Mesenchymal stem cell (in vitro differentiated cells and primary cell): ENCODE results near the gene PI4KA.

Experiments
- DNase-seq: peaks from one replicate; pipeline ENCODE4 v3.0.0-alpha.2; 2013
- H2AFZ ChIP-seq: one replicate; pipeline ENCODE4 v1.6.1; 2013; ENCODE audit warnings: low read depth, mild to moderate bottlenecking, control low read depth, inconsistent platforms, low read length, moderate library complexity
- H2AK5ac ChIP-seq: 2 replicates; pipeline ENCODE4 v1.6.1; 2013; ENCODE audit warnings: low read length, moderate library complexity, mild to moderate bottlenecking, inconsistent platforms; ENCODE audit not compliant: severe bottlenecking
- H2BK120ac ChIP-seq: one replicate; pipeline ENCODE4 v1.6.1; 2013; ENCODE audit warnings: low read depth, mild to moderate bottlenecking, inconsistent platforms, low read length, moderate library complexity
- H2BK12ac ChIP-seq, 2 experiments: one replicate each; pipeline ENCODE4 v1.6.1; 2013; ENCODE audit warnings: inconsistent platforms in 2 of 2, low read length in 2 of 2, mild to moderate bottlenecking in 2 of 2, moderate library complexity in 2 of 2, control low read depth in 1 of 2
- H2BK15ac ChIP-seq: one replicate; pipeline ENCODE4 v1.6.1; 2013; ENCODE audit warnings: mild to moderate bottlenecking, low read depth, inconsistent platforms; ENCODE audit not compliant: poor library complexity, severe bottlenecking
- H2BK5ac ChIP-seq: 2 replicates; pipeline ENCODE4 v1.6.1; 2013; ENCODE audit warnings: low read depth, mild to moderate bottlenecking, low read length, control low read depth, inconsistent platforms; ENCODE audit not compliant: poor library complexity, severe bottlenecking
- H3K14ac ChIP-seq, 2 experiments: one replicate each; pipeline ENCODE4 v1.6.1; 2013; ENCODE audit warnings: inconsistent platforms in 2 of 2, low read length in 2 of 2, control low read depth in 1 of 2, mild to moderate bottlenecking in 1 of 2, moderate library complexity in 1 of 2
- H3K18ac ChIP-seq, 2 experiments: one replicate each; pipeline ENCODE4 v1.6.1; 2013; ENCODE audit warnings: inconsistent platforms in 2 of 2, low read length in 2 of 2, control low read depth in 1 of 2, low read depth in 1 of 2, mild to moderate bottlenecking in 1 of 2
- H3K23ac ChIP-seq, 2 experiments: one replicate each; pipeline ENCODE4 v1.6.1; 2013; ENCODE audit warnings: inconsistent platforms in 2 of 2, low read length in 2 of 2, mild to moderate bottlenecking in 2 of 2, moderate library complexity in 2 of 2, control low read depth in 1 of 2
- H3K27ac ChIP-seq: 2 replicates; pipeline ENCODE4 v1.5.1; 2013; ENCODE audit warnings: mild to moderate bottlenecking, moderate library complexity, low read length, control low read depth, inconsistent platforms; ENCODE audit not compliant: poor library complexity, severe bottlenecking
- H3K27me3 ChIP-seq, 2 experiments: 2 replicates each; pipeline versions ENCODE4 v1.6.1 to v1.7.0; 2013; ENCODE audit warnings: low read length in 2 of 2, mild to moderate bottlenecking in 2 of 2, moderate library complexity in 2 of 2, control low read depth in 1 of 2, inconsistent platforms in 1 of 2; ENCODE audit not compliant: control insufficient read depth in 1 of 2, insufficient read depth in 1 of 2
- H3K36me3 ChIP-seq, 2 experiments: 2 replicates each; pipeline versions ENCODE4 v1.6.1 to v1.7.0; 2013; ENCODE audit warnings: low read length in 2 of 2, control low read depth in 1 of 2, inconsistent platforms in 1 of 2, low read depth in 1 of 2, mild to moderate bottlenecking in 1 of 2; ENCODE audit not compliant: insufficient read depth in 2 of 2, control insufficient read depth in 1 of 2
- H3K4ac ChIP-seq, 2 experiments: one replicate each; pipeline ENCODE4 v1.6.1; 2013; ENCODE audit warnings: inconsistent platforms in 2 of 2, low read length in 2 of 2, mild to moderate bottlenecking in 2 of 2, moderate library complexity in 2 of 2, control low read depth in 1 of 2, low read depth in 1 of 2
- H3K4me1 ChIP-seq: 2 replicates; pipeline ENCODE4 v1.6.1; 2013; ENCODE audit warnings: low read depth, low read length, control low read depth; ENCODE audit not compliant: control insufficient read depth, insufficient read depth
- H3K4me2 ChIP-seq: 2 replicates; pipeline ENCODE4 v1.6.1; 2013; ENCODE audit warnings: low read length, mild to moderate bottlenecking, inconsistent platforms; ENCODE audit not compliant: poor library complexity, severe bottlenecking
- H3K4me3 ChIP-seq, 2 experiments: 2 replicates each; pipeline versions ENCODE4 v1.5.1 to v1.7.0; 2013; ENCODE audit warnings: low read length in 2 of 2, mild to moderate bottlenecking in 2 of 2, control low read depth in 1 of 2, low read depth in 1 of 2; ENCODE audit not compliant: insufficient read depth in 1 of 2
- H3K79me1 ChIP-seq: replicated peaks from 2 replicates; pipeline ENCODE4 v1.6.1; 2013; ENCODE audit warnings: mild to moderate bottlenecking, control low read depth, low read length, inconsistent platforms; ENCODE audit not compliant: poor library complexity, severe bottlenecking
- H3K9ac ChIP-seq: 2 replicates; pipeline ENCODE4 v1.7.0; 2013; ENCODE audit warnings: mild to moderate bottlenecking, low read length, moderate library complexity
- H3K9me3 ChIP-seq: 2 replicates; pipeline ENCODE4 v1.7.0; 2013; ENCODE audit warnings: mild to moderate bottlenecking, low read length; ENCODE audit not compliant: control insufficient read depth
- H4K8ac ChIP-seq: one replicate; pipeline ENCODE4 v1.6.1; 2013; ENCODE audit warnings: inconsistent platforms, mild to moderate bottlenecking, low read length, moderate library complexity
- H4K91ac ChIP-seq: one replicate; pipeline ENCODE4 v1.6.1; 2013; ENCODE audit warnings: mild to moderate bottlenecking, low read length, inconsistent platforms
- WGBS: methylation state at CpG from one replicate; pipeline ENCODE4 v1.1.7; 2013; ENCODE audit warnings: mixed read lengths; 5-methylcytosine and 5-hydroxymethylcytosine counted together

The PI4KA gene

DNA sequence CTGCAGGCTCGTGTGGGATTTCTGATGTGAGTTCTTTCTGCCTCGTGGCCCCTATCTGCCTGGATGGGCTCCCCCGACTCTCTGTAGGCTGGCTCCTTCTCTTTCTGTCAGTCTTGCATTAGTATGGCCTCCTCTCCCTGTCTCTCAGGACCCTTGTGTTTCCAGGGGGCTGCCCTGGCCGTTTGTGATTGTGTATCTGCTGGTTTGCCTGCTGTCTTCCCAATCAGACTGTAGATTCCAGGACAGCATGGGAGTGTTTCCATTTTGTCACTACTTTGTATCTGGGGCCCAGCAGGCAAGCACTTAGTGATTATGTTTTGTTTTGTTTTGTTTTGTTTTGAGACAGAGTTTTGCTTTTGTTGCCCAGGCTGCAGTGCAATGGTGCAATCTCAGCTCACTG lies 25.8 kb upstream of the PI4KA start:
- Histone ChIP-seq H3K27me3 (no peaks in the 10 kb centered on the region), H3K79me1 (peaks cover 4% of the 10 kb centered on the region), H3K18ac (no peak overlapping the region), H2AFZ (no peak overlapping the region), H2BK15ac (no peak overlapping the region), H3K9ac (no peak overlapping the region), H4K91ac (no peak overlapping the region), H3K36me3 (peaks cover 40 to 63% of the 10 kb centered on the region in 2 experiments), H3K27ac (no peak overlapping the region), H3K4me3 (no peak overlapping the region), H3K23ac (no peak overlapping the region), H3K4ac (no peak overlapping the region), H2BK120ac (no peak overlapping the region), H3K4me1 (peaks cover 6% of the 10 kb centered on the region), H3K9me3 (no peaks in the 10 kb centered on the region), H2BK5ac (no peak overlapping the region), H2BK12ac (no peak overlapping the region), H4K8ac (no peak overlapping the region), H2AK5ac (no peak overlapping the region), H3K4me2 (no peak overlapping the region), H3K14ac (no peak overlapping the region)
- 83% methylated on average over 4 of the region's 4 CpGs for WGBS
- DNase-seq: peak; percentile 34

- no peak overlapping the region for H2AFZ ChIP-seq
- H2BK5ac ChIP-seq: no peak overlapping the region
- no peak overlapping the region for H2AK5ac ChIP-seq
- WGBS: 92% methylated on average over 3 of the region's 6 CpGs
- no peaks in the 10 kb centered on the region for H3K27me3 ChIP-seq
- H3K27ac ChIP-seq: no peak overlapping the region
- H3K9ac ChIP-seq: no peak overlapping the region
- H3K9me3 ChIP-seq: no peaks in the 10 kb centered on the region
- H2BK15ac ChIP-seq: no peak overlapping the region
- peaks cover 5% of the 10 kb centered on the region for H3K79me1 ChIP-seq
- H2BK120ac ChIP-seq: no peak overlapping the region
- no peak overlapping the region for H3K23ac ChIP-seq
- no peak overlapping the region for H4K8ac ChIP-seq
- H3K4me2 ChIP-seq: no peak overlapping the region
- H3K36me3 ChIP-seq: peaks cover 33 to 47% of the 10 kb centered on the region in 2 experiments
- H3K4me3 ChIP-seq: no peak overlapping the region
- H3K14ac ChIP-seq: no peak overlapping the region
- peaks cover 6% of the 10 kb centered on the region for H3K4me1 ChIP-seq
- H2BK12ac ChIP-seq: no peak overlapping the region
- no peak overlapping the region for H3K4ac ChIP-seq
- DNase-seq: no peak
- no peak overlapping the region for H3K18ac ChIP-seq
- no peak overlapping the region for H4K91ac ChIP-seq
Observed at GRCh38 chr22:20882855-20883254, 24.2 kb upstream of the PI4KA start.

GRCh38 chr22:20881869-20882815 lies 23.5 kb upstream of the PI4KA start:
- Histone ChIP-seq H2BK12ac (no peak overlapping the region), H3K79me1 (peaks cover 5% of the 10 kb centered on the region), H4K91ac (no peak overlapping the region), H2BK120ac (no peak overlapping the region), H3K23ac (no peak overlapping the region), H3K27ac (no peak overlapping the region), H3K9me3 (no peaks in the 10 kb centered on the region), H3K14ac (no peak overlapping the region), H2AFZ (no peak overlapping the region), H3K4ac (no peak overlapping the region), H3K27me3 (no peaks in the 10 kb centered on the region), H3K4me1 (peaks cover 6% of the 10 kb centered on the region), H2BK15ac (no peak overlapping the region), H2AK5ac (no peak overlapping the region), H3K4me3 (no peak overlapping the region), H3K4me2 (no peak overlapping the region), H3K18ac (no peak overlapping the region), H3K36me3 (peaks cover 31 to 39% of the 10 kb centered on the region in 2 experiments), H4K8ac (no peak overlapping the region), H2BK5ac (no peak overlapping the region), H3K9ac (no peak overlapping the region)
- DNase-seq: no peak
- 97% methylated on average over 8 of the region's 9 CpGs for WGBS

- H3K79me1 ChIP-seq: peaks cover 5% of the 10 kb centered on the region
- no peak overlapping the region for H3K27ac ChIP-seq
- H3K4me3 ChIP-seq: no peak overlapping the region
- H2AK5ac ChIP-seq: no peak overlapping the region
- H4K91ac ChIP-seq: no peak overlapping the region
- 71% methylated on average over 2 of the region's 5 CpGs for WGBS
- H3K18ac ChIP-seq: no peak overlapping the region
- H3K36me3 ChIP-seq: peaks cover 34 to 43% of the 10 kb centered on the region in 2 experiments
- peaks cover 6% of the 10 kb centered on the region for H3K4me1 ChIP-seq
- H3K9me3 ChIP-seq: no peaks in the 10 kb centered on the region
- no peak overlapping the region for H3K4me2 ChIP-seq
- H3K14ac ChIP-seq: no peak overlapping the region
- DNase-seq: no peak
- H3K4ac ChIP-seq: no peak overlapping the region
- no peak overlapping the region for H2AFZ ChIP-seq
- H2BK120ac ChIP-seq: no peak overlapping the region
- H2BK12ac ChIP-seq: no peak overlapping the region
- no peak overlapping the region for H3K9ac ChIP-seq
- no peak overlapping the region for H3K23ac ChIP-seq
- H4K8ac ChIP-seq: no peak overlapping the region
- H2BK5ac ChIP-seq: no peak overlapping the region
- no peak overlapping the region for H2BK15ac ChIP-seq
- no peaks in the 10 kb centered on the region for H3K27me3 ChIP-seq
Observed at GRCh38 chr22:20881231-20881630, 22.6 kb upstream of the PI4KA start.
